Activated T-helper 17 cell treated with anti-CD3 and anti-CD28 coated beads, Interleukin-2, amount 50 U/mL, for 72 hours (primary cell): ENCODE results near the gene PRKCH. TPM values are rescaled to one million over a fixed set of nuclear protein-coding genes. Genes with fewer than 3 reads are reported as not detected.

Experiments
- ATAC-seq: fragments of 150-1000 bp; cut with Tn5 transposase; replicated peaks from 2 replicates; pipeline ENCODE4 v1.10.0; 2021; ENCODE audit warnings: mild to moderate bottlenecking, moderate library complexity
- H3K27ac Mint-ChIP-seq: one replicate; pipeline ENCODE4 v1.8.0; 2022; ENCODE audit warnings: mixed read lengths
- H3K27me3 Mint-ChIP-seq: one replicate; pipeline ENCODE4 v1.8.0; 2022; ENCODE audit warnings: mixed read lengths
- H3K36me3 Mint-ChIP-seq: one replicate; pipeline ENCODE4 v1.8.0; 2022; ENCODE audit warnings: low read depth, mild to moderate bottlenecking, mixed read lengths
- H3K4me1 Mint-ChIP-seq: one replicate; pipeline ENCODE4 v1.8.0; 2022; ENCODE audit warnings: mixed read lengths
- H3K4me3 Mint-ChIP-seq: one replicate; pipeline ENCODE4 v1.8.0; 2022; ENCODE audit warnings: mild to moderate bottlenecking, mixed read lengths
- H3K9me3 Mint-ChIP-seq: one replicate; pipeline ENCODE4 v1.8.0; 2022; ENCODE audit warnings: mixed read lengths
- total RNA-seq, 2 donors: library from RNA; stranded (reverse); gene quantifications; one replicate each; pipeline ENCODE4 v1.2.3, GENCODE V29; 2022

PRKCH gene
- total RNA-seq, 2 donors from 2014 or later: 127 to 148 TPM

DNA sequence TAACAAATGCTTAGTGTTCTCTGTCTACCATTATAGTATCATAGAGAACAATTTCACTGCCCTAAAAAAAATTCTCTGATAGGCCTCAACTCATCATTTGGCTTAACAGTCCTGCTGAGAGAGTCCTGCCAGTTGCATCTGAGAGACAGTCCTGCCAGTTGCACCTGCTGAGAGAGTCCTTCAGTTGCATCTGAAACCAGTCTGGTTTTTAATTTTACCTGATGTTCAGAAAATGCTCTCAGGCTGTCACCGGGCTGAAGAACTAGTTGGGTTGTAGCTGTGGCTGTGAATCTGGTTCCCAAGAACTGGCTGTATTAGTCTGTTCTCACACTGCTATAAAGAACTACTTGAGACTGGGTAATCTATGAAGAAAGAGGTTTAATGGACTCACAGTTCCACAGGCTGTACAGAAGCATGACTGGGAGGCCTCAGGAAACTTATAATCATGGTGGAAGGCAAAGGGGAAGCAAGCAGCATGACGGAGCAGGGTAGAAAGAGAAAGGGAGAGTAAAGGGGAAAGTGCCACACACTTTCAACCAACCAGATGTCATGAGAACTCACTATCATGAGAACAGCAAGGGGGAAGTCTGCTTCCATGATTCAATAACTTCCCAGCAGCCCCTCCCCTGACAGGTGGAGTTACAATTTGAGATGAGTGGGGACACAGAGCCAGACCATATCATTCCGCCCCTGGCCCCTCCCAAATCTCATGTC lies 51.6 kb downstream of the PRKCH start:
- Mint-ChIP-seq H3K27me3 (no peaks in the 10 kb centered on the region), H3K9me3 (no peaks in the 10 kb centered on the region), H3K4me3 (peak overlapping the region; percentile 65), H3K27ac (peak overlapping the region; percentile 55), H3K4me1 (peaks cover 67% of the 10 kb centered on the region), H3K36me3 (peaks cover 80% of the 10 kb centered on the region)
- ATAC-seq: peak; percentile 54

DNA sequence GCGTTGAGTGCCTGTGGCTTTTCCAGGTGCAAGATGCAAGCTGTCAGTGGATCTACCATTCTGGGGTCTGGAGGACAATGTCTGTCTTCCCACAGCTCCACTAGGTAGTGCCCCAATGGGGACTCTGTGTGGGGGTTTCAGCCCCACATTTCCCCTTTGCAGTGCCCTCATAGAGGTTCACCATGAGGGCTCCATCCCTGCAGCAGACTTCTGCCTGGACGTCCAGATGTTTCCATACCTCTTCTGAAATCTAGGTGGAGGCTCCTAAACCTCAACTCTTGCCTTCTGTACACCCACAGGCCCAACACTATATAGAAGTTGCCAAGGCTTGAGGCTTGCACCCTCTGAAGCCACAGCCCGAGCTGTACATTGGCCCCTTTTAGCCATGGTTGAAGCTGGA lies 52.9 kb downstream of the PRKCH start:
- H3K27ac Mint-ChIP-seq: no peak overlapping the region
- no peaks in the 10 kb centered on the region for H3K9me3 Mint-ChIP-seq
- H3K4me3 Mint-ChIP-seq: peak overlapping the region; percentile 19
- H3K27me3 Mint-ChIP-seq: no peaks in the 10 kb centered on the region
- no peak for ATAC-seq
- peaks cover 69% of the 10 kb centered on the region for H3K4me1 Mint-ChIP-seq
- peaks cover 84% of the 10 kb centered on the region for H3K36me3 Mint-ChIP-seq

DNA sequence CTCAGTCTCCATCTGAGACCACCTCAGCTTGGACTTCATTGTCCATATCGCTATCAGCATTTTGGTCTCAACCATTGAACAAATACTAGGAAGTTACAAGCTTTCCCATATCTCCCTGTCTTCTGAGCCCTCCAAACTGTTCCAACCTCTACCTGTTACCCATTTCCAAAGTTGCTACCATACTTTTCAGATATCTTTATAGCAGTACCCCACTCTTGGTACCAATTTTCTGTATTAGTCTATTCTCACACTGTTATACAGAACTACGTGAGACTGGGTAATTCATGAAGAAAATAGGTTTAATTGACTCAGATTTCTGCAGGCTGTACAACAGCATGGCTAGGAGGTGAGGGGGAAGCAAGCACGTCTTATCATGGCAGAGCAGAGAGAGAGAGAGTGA lies 53.8 kb downstream of the PRKCH start:
- Mint-ChIP-seq H3K4me3 (peak overlapping the region; percentile 28), H3K4me1 (peaks cover 70% of the 10 kb centered on the region), H3K36me3 (peaks cover 88% of the 10 kb centered on the region), H3K27ac (peak overlapping the region; percentile 43), H3K9me3 (no peaks in the 10 kb centered on the region), H3K27me3 (no peaks in the 10 kb centered on the region)
- ATAC-seq: no peak

DNA sequence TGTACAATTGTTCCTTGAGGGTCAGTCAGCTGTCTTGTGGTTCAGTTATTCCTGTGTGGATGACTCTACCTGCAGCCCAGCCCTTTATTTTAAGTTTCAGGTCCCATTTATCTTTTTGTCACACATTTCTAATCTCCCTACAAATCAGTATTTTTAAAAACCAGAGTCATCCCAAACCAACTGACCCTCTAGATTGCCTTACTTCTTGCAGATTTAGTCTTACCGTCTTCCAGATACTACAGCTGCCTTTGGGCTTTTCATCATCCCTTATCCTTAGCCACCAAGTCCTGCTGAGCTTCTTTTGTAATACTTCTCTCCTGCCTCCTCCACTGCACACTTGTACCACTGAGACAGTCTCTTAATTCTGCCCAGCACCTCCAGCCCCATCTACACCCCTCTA lies 54.9 kb downstream of the PRKCH start:
- no peaks in the 10 kb centered on the region for H3K9me3 Mint-ChIP-seq
- peaks cover 69% of the 10 kb centered on the region for H3K4me1 Mint-ChIP-seq
- H3K4me3 Mint-ChIP-seq: no peak overlapping the region
- peaks cover 91% of the 10 kb centered on the region for H3K36me3 Mint-ChIP-seq
- H3K27me3 Mint-ChIP-seq: no peaks in the 10 kb centered on the region
- peak overlapping the region; percentile 68 for H3K27ac Mint-ChIP-seq
- ATAC-seq: no peak

DNA sequence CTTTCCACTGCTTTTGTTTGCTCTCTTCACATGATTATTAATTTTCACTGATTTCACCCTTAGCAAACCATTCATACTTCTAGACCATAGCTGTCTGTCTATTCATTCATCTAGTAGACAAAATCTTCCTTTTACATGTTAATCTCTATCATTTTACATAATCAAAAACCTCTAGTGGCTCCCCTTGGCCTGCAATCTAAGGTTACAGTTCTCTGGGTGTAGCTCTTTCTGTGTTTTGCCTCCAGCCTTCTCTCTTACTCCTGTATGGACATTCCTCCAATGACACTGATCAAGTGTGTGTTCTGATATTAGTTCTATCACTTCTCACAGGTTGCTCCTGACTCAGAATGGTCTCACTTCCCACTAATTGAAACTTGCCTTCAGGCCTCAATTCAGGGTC lies 56.4 kb downstream of the PRKCH start:
- H3K27ac Mint-ChIP-seq: peak overlapping the region; percentile 68
- no peak for ATAC-seq
- no peaks in the 10 kb centered on the region for H3K27me3 Mint-ChIP-seq
- H3K9me3 Mint-ChIP-seq: no peaks in the 10 kb centered on the region
- H3K36me3 Mint-ChIP-seq: peaks cover 89% of the 10 kb centered on the region
- H3K4me1 Mint-ChIP-seq: peaks cover 62% of the 10 kb centered on the region
- H3K4me3 Mint-ChIP-seq: no peak overlapping the region

DNA sequence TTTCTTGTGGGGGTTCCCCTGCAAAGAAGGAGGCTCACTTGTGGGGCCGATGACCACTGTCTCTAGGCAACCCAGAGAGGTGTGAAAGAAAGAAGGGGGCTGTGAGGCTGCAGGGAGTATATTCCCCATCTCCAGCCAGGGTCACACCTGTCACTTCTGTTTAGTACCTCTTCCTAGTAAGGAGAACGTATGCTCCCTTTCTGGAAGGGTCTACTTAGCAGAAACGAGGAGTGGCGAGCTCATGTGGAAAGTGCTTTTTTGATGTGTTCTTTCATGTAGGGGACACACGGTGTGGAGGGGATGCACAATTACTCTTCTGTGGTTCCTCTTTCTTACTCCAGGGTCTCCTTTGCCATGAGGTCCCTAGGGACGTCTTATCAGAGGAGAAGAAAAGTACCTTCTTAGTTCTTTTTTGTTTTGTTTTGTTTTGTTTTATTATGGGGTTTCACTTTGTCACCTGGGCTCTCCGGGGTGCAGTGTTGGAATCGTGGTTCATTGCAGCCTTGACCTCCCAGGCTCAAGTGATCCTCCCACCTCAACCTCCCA lies 58.3 kb downstream of the PRKCH start:
- Mint-ChIP-seq H3K4me3 (no peak overlapping the region), H3K4me1 (peaks cover 57% of the 10 kb centered on the region), H3K27me3 (no peaks in the 10 kb centered on the region), H3K27ac (peak overlapping the region; percentile 68), H3K36me3 (peaks cover 81% of the 10 kb centered on the region), H3K9me3 (no peaks in the 10 kb centered on the region)
- ATAC-seq: peak; percentile 27

DNA sequence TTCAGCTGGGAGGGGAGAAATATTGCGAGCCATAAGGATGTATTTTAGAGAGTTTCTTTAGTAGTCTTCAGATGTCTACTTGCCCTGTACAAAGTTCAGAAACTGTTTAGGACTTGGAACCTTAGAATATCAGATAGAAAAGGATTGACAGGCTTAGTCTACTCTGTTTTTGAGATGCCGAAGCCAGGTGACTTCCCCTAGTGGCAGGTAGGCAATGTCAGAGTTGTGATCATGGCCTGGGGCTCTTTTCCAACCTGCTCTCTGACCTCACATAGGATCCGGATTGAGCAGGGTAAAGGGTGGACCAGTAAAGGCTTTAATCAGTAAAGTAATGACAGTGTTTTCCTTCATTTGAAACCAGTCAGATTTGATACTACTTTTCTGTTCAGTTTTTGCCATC lies 59.6 kb downstream of the PRKCH start:
- H3K27ac Mint-ChIP-seq: peak overlapping the region; percentile 68
- H3K27me3 Mint-ChIP-seq: no peaks in the 10 kb centered on the region
- no peaks in the 10 kb centered on the region for H3K9me3 Mint-ChIP-seq
- H3K4me1 Mint-ChIP-seq: peaks cover 48% of the 10 kb centered on the region
- peaks cover 70% of the 10 kb centered on the region for H3K36me3 Mint-ChIP-seq
- no peak for ATAC-seq
- H3K4me3 Mint-ChIP-seq: no peak overlapping the region

DNA sequence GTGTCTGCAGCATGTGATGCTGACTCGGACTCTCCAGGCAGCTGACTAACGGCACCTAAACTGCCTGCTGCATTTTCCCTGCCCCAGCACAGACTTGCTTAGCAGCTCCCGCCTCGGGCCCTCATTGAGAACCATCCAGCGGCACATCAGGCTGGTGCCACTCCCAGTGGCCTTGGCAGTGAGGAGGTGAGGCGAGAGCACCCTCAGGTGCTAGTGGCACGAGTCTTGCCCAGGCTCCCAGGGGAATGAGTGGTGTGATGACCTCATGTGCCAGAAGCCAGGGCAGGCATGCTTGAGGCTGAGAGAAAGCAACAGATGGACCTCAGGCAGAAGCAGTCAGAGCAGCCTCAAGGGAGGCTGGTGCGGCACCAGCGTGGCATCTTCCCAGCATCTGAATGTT lies 60.2 kb downstream of the PRKCH start:
- Mint-ChIP-seq H3K27ac (peak overlapping the region; percentile 66), H3K9me3 (no peaks in the 10 kb centered on the region), H3K36me3 (peaks cover 65% of the 10 kb centered on the region)

DNA sequence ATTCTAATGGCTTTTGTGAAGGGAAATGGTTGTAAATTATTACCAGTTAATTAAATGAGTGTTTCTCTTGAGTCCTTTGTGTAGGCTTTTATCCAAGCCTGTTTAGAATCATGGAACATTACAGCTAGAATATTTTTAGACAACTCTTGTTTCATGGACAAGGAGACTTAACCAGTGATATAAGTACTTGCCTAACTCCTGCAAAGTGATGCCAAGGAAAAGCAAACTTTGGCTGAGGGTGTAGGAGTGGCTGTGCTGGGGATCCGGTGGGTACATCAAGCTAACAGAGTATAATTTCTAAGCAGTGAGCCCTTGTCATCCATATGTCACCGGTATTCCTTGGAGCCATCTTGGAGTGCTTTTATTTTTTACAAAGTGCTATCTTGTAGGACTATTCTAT lies 61.5 kb downstream of the PRKCH start:
- Mint-ChIP-seq H3K36me3 (peaks cover 52% of the 10 kb centered on the region), H3K9me3 (no peaks in the 10 kb centered on the region), H3K27ac (peak overlapping the region; percentile 66), H3K27me3 (no peaks in the 10 kb centered on the region), H3K4me1 (peaks cover 30% of the 10 kb centered on the region), H3K4me3 (no peak overlapping the region)
- no peak for ATAC-seq

More for the DNA sequence above, 60.2 kb downstream of the PRKCH start:
- ATAC-seq: peak; percentile 14
- Mint-ChIP-seq H3K4me3 (no peak overlapping the region), H3K27me3 (no peaks in the 10 kb centered on the region), H3K4me1 (peaks cover 43% of the 10 kb centered on the region)

DNA sequence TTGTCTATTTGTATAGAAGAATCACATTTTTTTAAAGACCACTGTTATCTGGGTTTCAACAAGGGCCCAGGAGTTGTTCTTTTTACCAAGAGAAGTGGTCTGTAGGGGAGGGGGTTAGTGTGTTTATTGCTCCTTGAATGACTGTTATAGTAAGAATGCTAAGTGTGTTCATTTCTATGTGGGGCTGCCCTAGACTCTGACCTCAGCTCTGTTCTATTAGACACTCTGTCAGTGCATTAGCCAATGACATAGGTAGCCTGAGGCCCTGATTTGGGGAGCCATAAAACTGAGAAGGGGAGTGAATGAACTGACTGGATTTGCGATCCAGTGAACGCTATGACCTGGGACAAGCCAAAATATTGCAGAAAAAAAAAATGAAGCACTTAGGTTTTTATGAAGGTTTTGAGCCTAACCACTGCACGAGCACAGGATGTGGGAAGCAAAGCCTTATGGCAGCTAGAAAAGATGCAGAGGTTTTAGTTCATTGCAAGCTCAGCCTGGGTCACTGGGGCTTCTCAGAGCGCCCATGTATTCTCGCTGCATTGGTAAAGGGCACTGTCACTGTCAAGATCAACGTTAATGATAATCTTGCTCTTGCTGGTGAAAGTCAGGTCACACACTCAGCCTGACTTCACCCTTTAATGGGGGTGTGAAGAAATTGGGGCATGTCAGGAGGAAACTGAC lies 63.8 kb downstream of the PRKCH start:
- H3K9me3 Mint-ChIP-seq: no peaks in the 10 kb centered on the region
- ATAC-seq: peak; percentile 31
- peaks cover 49% of the 10 kb centered on the region for H3K36me3 Mint-ChIP-seq
- peaks cover 21% of the 10 kb centered on the region for H3K4me1 Mint-ChIP-seq
- no peak overlapping the region for H3K4me3 Mint-ChIP-seq
- H3K27ac Mint-ChIP-seq: no peak overlapping the region
- H3K27me3 Mint-ChIP-seq: no peaks in the 10 kb centered on the region

DNA sequence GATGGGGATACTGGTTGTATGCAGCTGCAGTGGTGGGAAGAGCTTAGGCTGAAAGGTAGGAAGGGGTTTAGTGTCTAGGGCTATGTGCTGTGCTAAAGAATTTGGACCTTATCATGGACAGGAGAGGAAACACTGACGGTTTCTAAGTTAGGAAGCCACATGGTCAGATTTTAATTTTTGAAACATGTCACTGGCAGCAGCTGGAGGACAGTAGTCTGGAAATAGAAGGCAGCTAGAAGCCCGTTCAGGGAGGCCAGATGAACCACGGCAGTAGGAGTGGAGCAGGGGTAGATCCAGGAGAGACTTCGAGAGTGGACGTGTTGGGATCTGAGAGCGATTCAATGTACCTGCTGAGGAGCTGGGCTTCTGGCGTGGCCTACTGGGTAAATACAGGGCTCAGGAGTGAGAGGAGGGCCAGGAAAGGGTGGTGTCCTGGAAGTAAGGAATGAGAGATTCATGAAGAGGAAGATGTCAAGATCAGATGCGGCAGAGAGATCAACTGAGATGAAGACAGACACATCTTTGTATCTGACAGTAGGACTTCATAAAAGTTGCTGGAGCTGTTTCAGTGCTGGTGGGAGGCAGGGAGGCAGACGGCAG lies 64.9 kb downstream of the PRKCH start:
- H3K4me3 Mint-ChIP-seq: no peak overlapping the region
- no peak overlapping the region for H3K27ac Mint-ChIP-seq
- no peaks in the 10 kb centered on the region for H3K27me3 Mint-ChIP-seq
- no peaks in the 10 kb centered on the region for H3K9me3 Mint-ChIP-seq
- no peak for ATAC-seq
- peaks cover 50% of the 10 kb centered on the region for H3K36me3 Mint-ChIP-seq
- H3K4me1 Mint-ChIP-seq: peaks cover 20% of the 10 kb centered on the region

DNA sequence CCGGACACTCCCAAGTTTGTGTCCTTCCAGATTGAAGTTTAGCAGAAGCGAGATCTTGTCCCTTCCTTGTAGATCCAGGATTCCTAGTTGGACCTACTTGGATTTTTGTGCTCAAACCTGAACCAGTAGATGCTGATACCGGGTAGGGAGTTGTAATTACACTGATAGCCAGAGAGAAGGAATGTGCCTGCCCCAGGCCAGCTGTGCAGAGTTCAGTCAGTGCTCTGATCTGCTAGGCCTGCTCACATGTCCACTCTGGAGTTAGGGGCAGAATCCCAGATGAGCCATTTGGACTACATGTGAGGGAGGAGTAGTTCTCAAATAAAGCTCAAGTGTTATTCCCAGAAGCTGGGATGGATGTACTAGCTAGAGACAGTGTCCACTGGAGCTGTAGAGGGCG lies 65.7 kb downstream of the PRKCH start:
- ATAC-seq: no peak
- H3K4me3 Mint-ChIP-seq: no peak overlapping the region
- H3K4me1 Mint-ChIP-seq: peaks cover 20% of the 10 kb centered on the region
- H3K36me3 Mint-ChIP-seq: peaks cover 57% of the 10 kb centered on the region
- no peaks in the 10 kb centered on the region for H3K27me3 Mint-ChIP-seq
- no peak overlapping the region for H3K27ac Mint-ChIP-seq
- no peaks in the 10 kb centered on the region for H3K9me3 Mint-ChIP-seq

DNA sequence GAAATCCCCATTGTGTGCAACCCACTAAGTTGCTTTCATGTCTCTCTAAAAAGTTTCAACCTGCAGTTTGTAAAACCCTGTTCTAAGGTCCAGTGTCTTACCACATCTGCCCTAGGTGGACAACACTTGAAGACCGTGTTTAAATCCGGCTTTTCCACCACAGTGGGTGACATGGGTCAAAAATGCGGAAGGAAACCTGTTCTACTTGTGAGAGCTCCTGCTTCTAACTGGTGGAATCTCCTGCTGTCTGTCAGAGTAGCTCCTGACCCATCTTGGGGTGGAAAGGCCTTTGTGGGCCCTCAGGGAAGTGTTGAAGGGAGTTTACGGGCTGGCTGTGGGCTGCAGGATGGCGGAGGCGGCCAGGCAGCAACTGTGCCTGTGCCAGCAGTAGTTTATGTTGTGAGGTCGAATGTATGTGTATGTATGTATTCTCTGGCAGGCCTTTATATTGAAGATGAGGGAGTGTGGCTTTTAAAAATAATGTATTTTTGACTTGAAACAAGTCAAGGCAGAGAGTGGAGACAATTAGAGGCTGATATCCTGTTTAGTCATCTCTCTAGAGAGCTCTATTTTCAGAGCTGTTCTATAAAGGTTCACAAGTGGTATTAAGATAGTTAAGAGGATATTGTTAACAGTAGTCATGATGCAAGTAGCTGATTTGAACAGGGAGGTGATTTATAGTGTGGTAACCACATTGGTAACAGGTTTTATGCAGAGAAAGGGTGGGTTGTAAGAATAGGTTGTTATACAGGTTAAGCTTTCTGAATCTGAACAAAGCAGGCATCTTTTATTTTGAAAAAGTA lies 67.0 kb downstream of the PRKCH start:
- no peaks in the 10 kb centered on the region for H3K27me3 Mint-ChIP-seq
- H3K36me3 Mint-ChIP-seq: peaks cover 58% of the 10 kb centered on the region
- H3K4me3 Mint-ChIP-seq: no peak overlapping the region
- H3K9me3 Mint-ChIP-seq: no peaks in the 10 kb centered on the region
- H3K4me1 Mint-ChIP-seq: peaks cover 27% of the 10 kb centered on the region
- no peak overlapping the region for H3K27ac Mint-ChIP-seq
- ATAC-seq: peak; percentile 83

DNA sequence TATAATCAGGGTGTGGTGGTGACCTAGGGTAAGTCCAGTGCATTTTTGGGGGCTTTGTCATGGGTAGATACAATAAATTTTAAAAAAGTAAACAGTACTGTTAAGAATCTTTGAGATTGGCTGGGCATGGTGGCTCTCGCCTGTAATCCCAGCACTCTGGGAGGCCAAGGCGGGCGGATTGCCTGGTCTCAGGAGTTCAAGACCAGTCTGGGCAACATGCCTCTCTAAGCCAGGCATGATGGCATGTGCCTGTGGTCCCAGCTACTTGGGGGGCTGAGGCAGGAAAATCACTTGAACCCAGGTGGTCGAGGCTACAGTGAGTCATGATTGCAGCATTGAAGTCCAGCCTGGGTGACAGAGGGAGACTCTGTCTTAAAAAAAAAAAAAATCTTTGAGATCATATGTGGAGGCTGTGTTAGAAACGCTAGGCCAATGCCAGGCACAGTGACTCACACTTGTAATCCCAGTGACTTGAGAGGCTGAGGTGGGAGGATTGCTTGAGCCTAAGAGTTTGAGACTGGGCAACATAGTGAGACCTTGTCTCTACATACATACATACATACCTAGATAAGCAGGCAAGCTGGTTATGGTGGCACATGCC lies 67.7 kb downstream of the PRKCH start:
- H3K36me3 Mint-ChIP-seq: peaks cover 59% of the 10 kb centered on the region
- peak; percentile 21 for ATAC-seq
- H3K9me3 Mint-ChIP-seq: no peaks in the 10 kb centered on the region
- H3K27ac Mint-ChIP-seq: no peak overlapping the region
- H3K4me3 Mint-ChIP-seq: no peak overlapping the region
- H3K4me1 Mint-ChIP-seq: peaks cover 31% of the 10 kb centered on the region
- H3K27me3 Mint-ChIP-seq: no peaks in the 10 kb centered on the region
